HepG2 (cell line): ENCODE results near the gene TOR4A. TPM values are rescaled to one million over a fixed set of nuclear protein-coding genes. Genes with fewer than 3 reads are reported as not detected.

Experiments used
- ATF1 ChIP-seq: IDR thresholded peaks from 2 replicates; pipeline ENCODE4 v1.6.1; 2016; ENCODE audit warnings: mild to moderate bottlenecking, control low read depth
- E2F2 ChIP-seq: sonication (generic); formaldehyde crosslinking; IDR thresholded peaks from 2 replicates; pipeline ENCODE4 v1.4.0; 2020; ENCODE audit warnings: missing genetic modification reagents, borderline replicate concordance
- HNRNPUL1 ChIP-seq: fragments of 200-400 bp; formaldehyde crosslinking; IDR thresholded peaks from 2 replicates; pipeline ENCODE4 v1.6.1; 2017; ENCODE audit warnings: low read depth, mild to moderate bottlenecking, low read length, moderate library complexity
- HOXA3 ChIP-seq: sonication (generic); formaldehyde crosslinking; IDR thresholded peaks from 2 replicates; pipeline ENCODE4 v1.5.0; 2020; ENCODE audit warnings: missing genetic modification reagents
- MAF1 ChIP-seq: sonication (generic); formaldehyde crosslinking; IDR thresholded peaks from 2 replicates; pipeline ENCODE4 v1.5.0; 2020; ENCODE audit warnings: missing genetic modification reagents, borderline replicate concordance
- MEIS2 ChIP-seq: sonication (generic); formaldehyde crosslinking; IDR thresholded peaks from 2 replicates; pipeline ENCODE4 v1.9.0; 2021; ENCODE audit warnings: mild to moderate bottlenecking, missing genetic modification reagents
- NCOA2 ChIP-seq: sonication (generic); formaldehyde crosslinking; IDR thresholded peaks from 2 replicates; pipeline ENCODE4 v1.8.0; 2022; ENCODE audit warnings: inconsistent platforms
- RFX3 ChIP-seq: IDR thresholded peaks from 2 replicates; pipeline ENCODE4 v1.6.1; 2016; ENCODE audit warnings: missing biosample characterization, missing genetic modification reagents
- RFXAP ChIP-seq: sonication (generic); formaldehyde crosslinking; IDR thresholded peaks from 2 replicates; pipeline ENCODE4 v1.4.0; 2020; ENCODE audit warnings: missing genetic modification reagents, borderline replicate concordance
- RORA ChIP-seq: sonication (generic); formaldehyde crosslinking; IDR thresholded peaks from 2 replicates; pipeline ENCODE4 v1.5.0; 2020; ENCODE audit warnings: mild to moderate bottlenecking, missing genetic modification reagents, moderate library complexity
- TBX3 ChIP-seq: fragments of 450-650 bp; IDR thresholded peaks from 2 replicates; pipeline ENCODE4 v1.6.1; 2017; ENCODE audit warnings: antibody characterized with exemption, mild to moderate bottlenecking, inconsistent platforms, borderline replicate concordance
- TSC22D2 ChIP-seq: sonication (generic); formaldehyde crosslinking; IDR thresholded peaks from 2 replicates; pipeline ENCODE4 v1.5.1; 2020; ENCODE audit warnings: missing genetic modification reagents, mild to moderate bottlenecking, borderline replicate concordance
- ZFP36L1 ChIP-seq: sonication (generic); formaldehyde crosslinking; IDR thresholded peaks from 2 replicates; pipeline ENCODE4 v1.8.0; 2022; ENCODE audit warnings: mild to moderate bottlenecking, missing genetic modification reagents, moderate library complexity
- ZKSCAN8 ChIP-seq: IDR thresholded peaks from 2 replicates; pipeline ENCODE4 v1.6.1; 2016; ENCODE audit warnings: borderline replicate concordance, missing genetic modification reagents, missing compliant biosample characterization
- ZNF441 ChIP-seq: sonication (generic); formaldehyde crosslinking; IDR thresholded peaks from 2 replicates; pipeline ENCODE4 v1.7.0; 2021; ENCODE audit warnings: missing genetic modification reagents, borderline replicate concordance
- ZNF746 ChIP-seq: sonication (generic); formaldehyde crosslinking; IDR thresholded peaks from 2 replicates; pipeline ENCODE4 v1.8.0; 2022; ENCODE audit warnings: mild to moderate bottlenecking, missing genetic modification reagents
- polyA plus RNA-seq, 8 experiments: library from polyadenylated mRNA; depleted of rRNA in 3 of 8; stranded (reverse) in 7 of 8; unstranded in 1 of 8; fragments of >200 nt; fragmentation: Illumina TruSeq in 4 of 8; extraction: Trizol in 4 of 8; gene quantifications; 2 replicates each; pipeline versions ENCODE4 v1.2.1 to v1.2.3, GENCODE V29; 2011 to 2016; ENCODE audit warnings: low read depth in 4 of 8, missing spikeins in 1 of 8, mixed read lengths in 1 of 8; ENCODE audit not compliant: insufficient read depth in 1 of 8
- total RNA-seq, 5 experiments: library from RNA; depleted of rRNA; stranded (reverse); fragments of >200 nt; fragmentation: Illumina TruSeq; extraction: Trizol; gene quantifications; 2 replicates each; pipeline ENCODE4 v1.2.3, GENCODE V29; 2016; ENCODE audit warnings: low read depth in 1 of 5
- TF ChIP-seq, protein P1 (sequence below): sonication (generic); formaldehyde crosslinking; IDR thresholded peaks from 2 replicates; pipeline ENCODE4 v1.4.0; 2020; ENCODE audit warnings: missing genetic modification reagents, borderline replicate concordance
- TF ChIP-seq, protein P2 (sequence below): sonication (generic); formaldehyde crosslinking; IDR thresholded peaks from 2 replicates; pipeline ENCODE4 v1.4.0; 2020; ENCODE audit warnings: missing genetic modification reagents
- TF ChIP-seq, protein P3 (sequence below): sonication (generic); formaldehyde crosslinking; IDR thresholded peaks from 2 replicates; pipeline ENCODE4 v1.5.0; 2020; ENCODE audit warnings: mild to moderate bottlenecking, missing genetic modification reagents
- TF ChIP-seq, protein P4 (sequence below): sonication (generic); formaldehyde crosslinking; IDR thresholded peaks from 2 replicates; pipeline ENCODE4 v1.8.1; 2023; ENCODE audit warnings: mild to moderate bottlenecking, missing genetic modification reagents, borderline replicate concordance

The TOR4A gene
- total and polyA plus RNA-seq, 2 of the 13 experiments (the other 11 are each of a cell fraction or from before 2014, with no cell fraction given) = 11.1 to 14.2 TPM

DNA sequence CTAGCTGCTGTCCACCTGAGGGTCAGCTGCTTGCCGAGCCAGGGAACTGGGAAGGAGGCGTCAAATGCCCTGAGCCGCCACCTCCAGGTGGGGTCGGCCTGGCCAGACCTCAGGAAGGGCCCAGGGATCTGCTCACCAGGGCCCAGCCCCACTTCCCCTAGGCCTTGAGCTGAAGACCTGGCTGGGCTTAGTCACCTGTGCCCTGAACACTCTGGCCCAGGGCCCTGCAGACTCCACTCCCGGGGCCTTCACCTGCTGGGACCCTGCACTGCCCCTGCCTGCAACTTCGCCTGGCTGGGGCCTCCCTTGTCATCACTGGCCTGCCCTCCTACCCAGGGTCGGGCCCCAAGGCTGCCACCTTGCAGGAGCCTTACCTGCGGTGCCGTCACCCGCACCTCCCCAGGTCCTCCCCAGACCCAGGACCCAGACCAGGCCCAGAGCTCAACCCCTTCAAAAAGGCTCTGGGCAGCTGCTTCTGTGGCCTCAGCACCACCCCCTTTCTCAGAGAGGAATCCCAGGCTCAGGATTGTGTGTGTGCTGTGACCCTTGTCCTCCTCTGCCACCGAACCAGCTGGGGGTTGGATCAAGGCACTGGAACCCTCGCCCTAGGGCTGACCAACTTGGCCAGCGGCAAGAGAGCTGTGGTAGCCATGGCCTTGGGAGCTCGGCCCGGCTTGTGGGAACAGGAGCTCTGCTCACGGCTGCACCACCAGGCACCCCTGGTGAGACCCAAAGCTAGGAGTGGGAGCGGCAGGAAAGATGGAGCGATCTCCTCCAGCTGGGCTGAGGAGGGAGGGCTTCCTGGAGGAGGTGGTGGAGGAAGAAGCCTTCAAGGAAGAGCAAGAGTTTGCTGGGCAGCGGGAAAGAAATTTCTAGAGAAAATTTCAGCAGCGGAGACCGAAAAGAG lies 23.6 kb upstream of the TOR4A start (continued):
- TF ChIP-seq, protein P1, sequence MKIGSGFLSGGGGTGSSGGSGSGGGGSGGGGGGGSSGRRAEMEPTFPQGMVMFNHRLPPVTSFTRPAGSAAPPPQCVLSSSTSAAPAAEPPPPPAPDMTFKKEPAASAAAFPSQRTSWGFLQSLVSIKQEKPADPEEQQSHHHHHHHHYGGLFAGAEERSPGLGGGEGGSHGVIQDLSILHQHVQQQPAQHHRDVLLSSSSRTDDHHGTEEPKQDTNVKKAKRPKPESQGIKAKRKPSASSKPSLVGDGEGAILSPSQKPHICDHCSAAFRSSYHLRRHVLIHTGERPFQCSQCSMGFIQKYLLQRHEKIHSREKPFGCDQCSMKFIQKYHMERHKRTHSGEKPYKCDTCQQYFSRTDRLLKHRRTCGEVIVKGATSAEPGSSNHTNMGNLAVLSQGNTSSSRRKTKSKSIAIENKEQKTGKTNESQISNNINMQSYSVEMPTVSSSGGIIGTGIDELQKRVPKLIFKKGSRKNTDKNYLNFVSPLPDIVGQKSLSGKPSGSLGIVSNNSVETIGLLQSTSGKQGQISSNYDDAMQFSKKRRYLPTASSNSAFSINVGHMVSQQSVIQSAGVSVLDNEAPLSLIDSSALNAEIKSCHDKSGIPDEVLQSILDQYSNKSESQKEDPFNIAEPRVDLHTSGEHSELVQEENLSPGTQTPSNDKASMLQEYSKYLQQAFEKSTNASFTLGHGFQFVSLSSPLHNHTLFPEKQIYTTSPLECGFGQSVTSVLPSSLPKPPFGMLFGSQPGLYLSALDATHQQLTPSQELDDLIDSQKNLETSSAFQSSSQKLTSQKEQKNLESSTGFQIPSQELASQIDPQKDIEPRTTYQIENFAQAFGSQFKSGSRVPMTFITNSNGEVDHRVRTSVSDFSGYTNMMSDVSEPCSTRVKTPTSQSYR = peak; percentile 34; the same call in 1 of the 2 replicates
- TF ChIP-seq, protein P2, sequence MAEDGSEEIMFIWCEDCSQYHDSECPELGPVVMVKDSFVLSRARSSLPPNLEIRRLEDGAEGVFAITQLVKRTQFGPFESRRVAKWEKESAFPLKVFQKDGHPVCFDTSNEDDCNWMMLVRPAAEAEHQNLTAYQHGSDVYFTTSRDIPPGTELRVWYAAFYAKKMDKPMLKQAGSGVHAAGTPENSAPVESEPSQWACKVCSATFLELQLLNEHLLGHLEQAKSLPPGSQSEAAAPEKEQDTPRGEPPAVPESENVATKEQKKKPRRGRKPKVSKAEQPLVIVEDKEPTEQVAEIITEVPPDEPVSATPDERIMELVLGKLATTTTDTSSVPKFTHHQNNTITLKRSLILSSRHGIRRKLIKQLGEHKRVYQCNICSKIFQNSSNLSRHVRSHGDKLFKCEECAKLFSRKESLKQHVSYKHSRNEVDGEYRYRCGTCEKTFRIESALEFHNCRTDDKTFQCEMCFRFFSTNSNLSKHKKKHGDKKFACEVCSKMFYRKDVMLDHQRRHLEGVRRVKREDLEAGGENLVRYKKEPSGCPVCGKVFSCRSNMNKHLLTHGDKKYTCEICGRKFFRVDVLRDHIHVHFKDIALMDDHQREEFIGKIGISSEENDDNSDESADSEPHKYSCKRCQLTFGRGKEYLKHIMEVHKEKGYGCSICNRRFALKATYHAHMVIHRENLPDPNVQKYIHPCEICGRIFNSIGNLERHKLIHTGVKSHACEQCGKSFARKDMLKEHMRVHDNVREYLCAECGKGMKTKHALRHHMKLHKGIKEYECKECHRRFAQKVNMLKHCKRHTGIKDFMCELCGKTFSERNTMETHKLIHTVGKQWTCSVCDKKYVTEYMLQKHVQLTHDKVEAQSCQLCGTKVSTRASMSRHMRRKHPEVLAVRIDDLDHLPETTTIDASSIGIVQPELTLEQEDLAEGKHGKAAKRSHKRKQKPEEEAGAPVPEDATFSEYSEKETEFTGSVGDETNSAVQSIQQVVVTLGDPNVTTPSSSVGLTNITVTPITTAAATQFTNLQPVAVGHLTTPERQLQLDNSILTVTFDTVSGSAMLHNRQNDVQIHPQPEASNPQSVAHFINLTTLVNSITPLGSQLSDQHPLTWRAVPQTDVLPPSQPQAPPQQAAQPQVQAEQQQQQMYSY (CRISPR knock-in tag) = peak; percentile 42; the same call in 1 of the 2 replicates
- TF ChIP-seq NCOA2 (CRISPR knock-in tag) (no peak), ATF1 (CRISPR knock-in tag) (no peak), MAF1 (CRISPR knock-in tag) (no peak), ZNF441 (CRISPR knock-in tag) (no peak), HOXA3 (CRISPR knock-in tag) (no peak), RORA (CRISPR knock-in tag) (no peak), HNRNPUL1 (no peak), ZFP36L1 (no peak), RFXAP (CRISPR knock-in tag) (no peak), ZNF746 (CRISPR knock-in tag) (no peak), MEIS2 (CRISPR knock-in tag) (no peak), TBX3 (no peak), TSC22D2 (CRISPR knock-in tag) (no peak), E2F2 (CRISPR knock-in tag) (no peak), ZKSCAN8 (CRISPR knock-in tag) (no peak), RFX3 (no peak)
- TF ChIP-seq, protein P3, sequence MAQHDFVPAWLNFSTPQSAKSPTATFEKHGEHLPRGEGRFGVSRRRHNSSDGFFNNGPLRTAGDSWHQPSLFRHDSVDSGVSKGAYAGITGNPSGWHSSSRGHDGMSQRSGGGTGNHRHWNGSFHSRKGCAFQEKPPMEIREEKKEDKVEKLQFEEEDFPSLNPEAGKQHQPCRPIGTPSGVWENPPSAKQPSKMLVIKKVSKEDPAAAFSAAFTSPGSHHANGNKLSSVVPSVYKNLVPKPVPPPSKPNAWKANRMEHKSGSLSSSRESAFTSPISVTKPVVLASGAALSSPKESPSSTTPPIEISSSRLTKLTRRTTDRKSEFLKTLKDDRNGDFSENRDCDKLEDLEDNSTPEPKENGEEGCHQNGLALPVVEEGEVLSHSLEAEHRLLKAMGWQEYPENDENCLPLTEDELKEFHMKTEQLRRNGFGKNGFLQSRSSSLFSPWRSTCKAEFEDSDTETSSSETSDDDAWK (CRISPR knock-in tag) = no peak
- TF ChIP-seq, protein P4, sequence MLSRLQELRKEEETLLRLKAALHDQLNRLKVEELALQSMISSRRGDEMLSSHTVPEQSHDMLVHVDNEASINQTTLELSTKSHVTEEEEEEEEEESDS (CRISPR knock-in tag) = no peak
